ENCODE results near the gene CYB561D2.

The CYB561D2 gene

GRCh38 chr3:50333744-50334328 lies 16.8 kb upstream of the CYB561D2 start:
- Histone ChIP-seq H3K9ac (ENCODE audit: low read length in 5 of 5) (peak overlapping the region; percentile 23 to 53 (median 39)), H3K9me3 (ENCODE audit: control insufficient read depth in 5 of 5, low read length in 5 of 5) (no peaks in the 10 kb centered on the region), H3K36me3 (ENCODE audit: control insufficient read depth in 5 of 5, insufficient read depth in 5 of 5, low read length in 5 of 5) (peaks cover 4 to 36% (median 31%) of the 10 kb centered on the region in 5 donors), H3K4me3 (ENCODE audit: low read depth in 1 of 5, low read length in 5 of 5) (peak overlapping the region in 3 of 5 donors; percentile 0 to 50 (median 16)), H3K27me3 (ENCODE audit: control insufficient read depth in 5 of 5, insufficient read depth in 4 of 5, low read length in 5 of 5) (no peaks in the 10 kb centered on the region), H3K27ac (ENCODE audit: low read depth, low read length) (peak overlapping the region; percentile 92), H3K4me1 (ENCODE audit: control insufficient read depth in 5 of 5, insufficient read depth in 5 of 5, low read length in 5 of 5) (peaks cover 17 to 58% (median 53%) of the 10 kb centered on the region in 5 donors)

GRCh38 chr3:50334339-50335075 lies 16.2 kb upstream of the CYB561D2 start:
- peak overlapping the region; percentile 92 for H3K27ac ChIP-seq (ENCODE audit: low read depth, low read length)
- H3K4me1 ChIP-seq (ENCODE audit: control insufficient read depth in 5 of 5, insufficient read depth in 5 of 5, low read length in 5 of 5): peaks cover 17 to 64% (median 58%) of the 10 kb centered on the region in 5 donors
- H3K4me3 ChIP-seq (ENCODE audit: low read depth in 1 of 5, low read length in 5 of 5): peak overlapping the region in 4 of 5 donors; percentile 0 to 50 (median 26)
- no peaks in the 10 kb centered on the region for H3K27me3 ChIP-seq (ENCODE audit: control insufficient read depth in 5 of 5, insufficient read depth in 4 of 5, low read length in 5 of 5)
- H3K9ac ChIP-seq (ENCODE audit: low read length in 5 of 5): peak overlapping the region; percentile 23 to 53 (median 32)
- peaks cover 4 to 32% (median 28%) of the 10 kb centered on the region in 5 donors for H3K36me3 ChIP-seq (ENCODE audit: control insufficient read depth in 5 of 5, insufficient read depth in 5 of 5, low read length in 5 of 5)
- H3K9me3 ChIP-seq (ENCODE audit: control insufficient read depth in 5 of 5, low read length in 5 of 5): no peaks in the 10 kb centered on the region

DNA sequence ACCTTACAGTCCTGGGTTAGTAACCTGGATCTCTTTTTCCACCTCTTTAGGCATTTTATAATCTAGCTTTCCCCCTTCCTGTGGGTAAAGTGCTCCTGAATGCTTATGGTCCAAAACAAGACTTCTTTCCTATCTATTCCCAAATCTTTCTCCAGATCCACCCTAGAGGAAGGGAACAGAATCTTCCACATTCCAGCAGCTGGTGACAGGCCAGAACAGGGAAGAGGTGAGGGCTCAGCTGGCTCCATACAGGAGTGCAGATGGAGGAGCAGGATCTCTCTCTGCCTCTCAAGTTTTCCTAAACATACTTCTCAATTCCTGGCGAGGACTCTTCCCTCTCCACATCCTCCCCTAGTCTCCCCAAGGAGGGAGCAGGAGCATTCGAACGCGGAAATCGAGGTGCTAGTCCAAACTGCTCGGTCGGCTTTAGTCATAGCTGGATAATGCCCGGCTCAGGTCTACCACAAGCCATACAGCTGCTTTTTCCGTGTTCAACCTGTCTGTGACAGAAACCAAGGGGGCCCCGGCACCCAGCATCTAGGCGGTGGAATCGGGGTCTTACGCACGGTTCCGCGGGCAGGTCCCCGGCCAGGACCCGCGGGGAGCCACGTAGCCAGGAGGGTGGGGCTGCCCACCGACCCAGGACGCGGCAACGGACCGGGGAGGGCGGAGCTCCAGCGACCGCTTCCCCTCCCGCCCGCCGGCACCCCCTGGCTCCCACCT lies 14.0 kb upstream of the CYB561D2 start:
- peak overlapping the region; percentile 71 to 94 (median 92) for H3K9ac ChIP-seq (ENCODE audit: low read length in 5 of 5)
- peaks cover 0 to 11% (median 7%) of the 10 kb centered on the region in 5 donors for H3K36me3 ChIP-seq (ENCODE audit: control insufficient read depth in 5 of 5, insufficient read depth in 5 of 5, low read length in 5 of 5)
- no peaks in the 10 kb centered on the region for H3K27me3 ChIP-seq (ENCODE audit: control insufficient read depth in 5 of 5, insufficient read depth in 4 of 5, low read length in 5 of 5)
- no peaks in the 10 kb centered on the region for H3K9me3 ChIP-seq (ENCODE audit: control insufficient read depth in 5 of 5, low read length in 5 of 5)
- H3K4me3 ChIP-seq (ENCODE audit: low read depth in 1 of 5, low read length in 5 of 5): peak overlapping the region; percentile 75 to 92 (median 86)
- H3K4me1 ChIP-seq (ENCODE audit: control insufficient read depth in 5 of 5, insufficient read depth in 5 of 5, low read length in 5 of 5): peaks cover 17 to 85% (median 78%) of the 10 kb centered on the region in 5 donors
- peak overlapping the region; percentile 92 for H3K27ac ChIP-seq (ENCODE audit: low read depth, low read length)

GRCh38 chr3:50337175-50337861 lies 13.3 kb upstream of the CYB561D2 start:
- Histone ChIP-seq H3K27me3 (ENCODE audit: control insufficient read depth in 5 of 5, insufficient read depth in 4 of 5, low read length in 5 of 5) (no peaks in the 10 kb centered on the region), H3K4me1 (ENCODE audit: control insufficient read depth in 5 of 5, insufficient read depth in 5 of 5, low read length in 5 of 5) (peaks cover 17 to 86% (median 83%) of the 10 kb centered on the region in 5 donors), H3K9ac (ENCODE audit: low read length in 5 of 5) (peak overlapping the region in 4 of 5 donors; percentile 80 to 94 (median 87)), H3K9me3 (ENCODE audit: control insufficient read depth in 5 of 5, low read length in 5 of 5) (no peaks in the 10 kb centered on the region), H3K27ac (ENCODE audit: low read depth, low read length) (peak overlapping the region; percentile 92), H3K4me3 (ENCODE audit: low read depth in 1 of 5, low read length in 5 of 5) (peak overlapping the region; percentile 40 to 92 (median 85)), H3K36me3 (ENCODE audit: control insufficient read depth in 5 of 5, insufficient read depth in 5 of 5, low read length in 5 of 5) (peaks cover 0 to 4% (median under 1%) of the 10 kb centered on the region in 5 donors)

GRCh38 chr3:50338965-50339364 lies 11.7 kb upstream of the CYB561D2 start:
- peak overlapping the region; percentile 92 for H3K27ac ChIP-seq (ENCODE audit: low read depth, low read length)
- no peaks in the 10 kb centered on the region for H3K9me3 ChIP-seq (ENCODE audit: control insufficient read depth in 5 of 5, low read length in 5 of 5)
- peak overlapping the region; percentile 14 to 86 (median 56) for H3K4me3 ChIP-seq (ENCODE audit: low read depth in 1 of 5, low read length in 5 of 5)
- peaks cover 10 to 75% (median 72%) of the 10 kb centered on the region in 5 donors for H3K4me1 ChIP-seq (ENCODE audit: control insufficient read depth in 5 of 5, insufficient read depth in 5 of 5, low read length in 5 of 5)
- peak overlapping the region in 3 of 5 donors; percentile 16 to 60 (median 16) for H3K9ac ChIP-seq (ENCODE audit: low read length in 5 of 5)
- no peaks in the 10 kb centered on the region for H3K27me3 ChIP-seq (ENCODE audit: control insufficient read depth in 5 of 5, insufficient read depth in 4 of 5, low read length in 5 of 5)
- no peaks in the 10 kb centered on the region for H3K36me3 ChIP-seq (ENCODE audit: control insufficient read depth in 5 of 5, insufficient read depth in 5 of 5, low read length in 5 of 5)

- H3K36me3 ChIP-seq (ENCODE audit: control insufficient read depth in 5 of 5, insufficient read depth in 5 of 5, low read length in 5 of 5): no peaks in the 10 kb centered on the region
- peak overlapping the region; percentile 58 to 72 (median 71) for H3K4me3 ChIP-seq (ENCODE audit: low read depth in 1 of 5, low read length in 5 of 5)
- peak overlapping the region in 4 of 5 donors; percentile 22 to 82 (median 38) for H3K9ac ChIP-seq (ENCODE audit: low read length in 5 of 5)
- H3K27me3 ChIP-seq (ENCODE audit: control insufficient read depth in 5 of 5, insufficient read depth in 4 of 5, low read length in 5 of 5): no peaks in the 10 kb centered on the region
- peaks cover 6 to 68% (median 65%) of the 10 kb centered on the region in 5 donors for H3K4me1 ChIP-seq (ENCODE audit: control insufficient read depth in 5 of 5, insufficient read depth in 5 of 5, low read length in 5 of 5)
- H3K27ac ChIP-seq (ENCODE audit: low read depth, low read length): peak overlapping the region; percentile 92
- no peaks in the 10 kb centered on the region for H3K9me3 ChIP-seq (ENCODE audit: control insufficient read depth in 5 of 5, low read length in 5 of 5)
Observed at GRCh38 chr3:50339485-50340146, 11.0 kb upstream of the CYB561D2 start.

- H3K4me1 ChIP-seq (ENCODE audit: control insufficient read depth in 5 of 5, insufficient read depth in 5 of 5, low read length in 5 of 5): peaks cover 7 to 67% (median 62%) of the 10 kb centered on the region in 5 donors
- H3K9ac ChIP-seq (ENCODE audit: low read length in 5 of 5): peak overlapping the region in 4 of 5 donors; percentile 22 to 82 (median 38)
- no peaks in the 10 kb centered on the region for H3K36me3 ChIP-seq (ENCODE audit: control insufficient read depth in 5 of 5, insufficient read depth in 5 of 5, low read length in 5 of 5)
- H3K27me3 ChIP-seq (ENCODE audit: control insufficient read depth in 5 of 5, insufficient read depth in 4 of 5, low read length in 5 of 5): no peaks in the 10 kb centered on the region
- no peaks in the 10 kb centered on the region for H3K9me3 ChIP-seq (ENCODE audit: control insufficient read depth in 5 of 5, low read length in 5 of 5)
- peak overlapping the region; percentile 58 to 72 (median 71) for H3K4me3 ChIP-seq (ENCODE audit: low read depth in 1 of 5, low read length in 5 of 5)
- H3K27ac ChIP-seq (ENCODE audit: low read depth, low read length): peak overlapping the region; percentile 13
Observed at GRCh38 chr3:50340147-50340447, 10.6 kb upstream of the CYB561D2 start.

DNA sequence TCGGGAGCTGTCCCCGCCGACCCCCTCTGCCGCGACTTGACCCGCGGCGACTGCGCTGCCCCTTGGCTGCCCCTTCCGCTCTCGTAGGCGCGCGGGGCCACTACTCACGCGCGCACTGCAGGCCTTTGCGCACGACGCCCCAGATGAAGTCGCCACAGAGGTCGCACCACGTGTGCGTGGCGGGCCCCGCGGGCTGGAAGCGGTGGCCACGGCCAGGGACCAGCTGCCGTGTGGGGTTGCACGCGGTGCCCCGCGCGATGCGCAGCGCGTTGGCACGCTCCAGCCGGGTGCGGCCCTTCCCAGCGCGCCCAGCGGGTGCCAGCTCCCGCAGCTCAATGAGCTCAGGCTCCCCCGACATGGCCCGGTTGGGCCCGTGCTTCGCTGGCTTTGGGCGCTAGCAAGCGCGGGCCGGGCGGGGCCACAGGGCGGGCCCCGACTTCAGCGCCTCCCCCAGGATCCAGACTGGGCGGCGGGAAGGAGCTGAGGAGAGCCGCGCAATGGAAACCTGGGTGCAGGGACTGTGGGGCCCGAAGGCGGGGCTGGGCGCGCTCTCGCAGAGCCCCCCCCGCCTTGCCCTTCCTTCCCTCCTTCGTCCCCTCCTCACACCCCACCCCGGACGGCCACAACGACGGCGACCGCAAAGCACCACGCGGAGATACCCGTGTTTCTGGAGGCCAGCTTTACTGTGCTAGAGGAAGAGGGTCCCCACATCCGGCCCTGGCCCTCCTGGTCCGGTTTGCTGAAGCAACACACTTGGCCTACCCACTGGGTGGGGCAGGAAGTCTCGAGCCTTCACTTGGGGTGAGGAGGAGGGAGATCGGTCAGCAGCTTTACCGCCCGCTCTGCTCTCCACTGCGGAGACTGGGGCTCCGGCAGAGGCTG lies 10.0 kb upstream of the CYB561D2 start, which contains the start of gene RASSF1:
TSS of gene RASSF1 (minus strand) at position 389 of the 882 bp plus-strand sequence. CDS start at position 358, 31 bp downstream.
- H3K9ac ChIP-seq (ENCODE audit: low read length in 5 of 5): peak within 1 kb of the TSS in 4 of 5 donors; percentile 22 to 82 (median 38)
- no peaks in the 10 kb centered on the region for H3K9me3 ChIP-seq (ENCODE audit: control insufficient read depth in 5 of 5, low read length in 5 of 5)
- peak within 1 kb of the TSS; percentile 71 to 76 (median 71) for H3K4me3 ChIP-seq (ENCODE audit: low read depth in 1 of 5, low read length in 5 of 5)
- H3K27ac ChIP-seq (ENCODE audit: low read depth, low read length): peak within 1 kb of the TSS; percentile 13
- H3K27me3 ChIP-seq (ENCODE audit: control insufficient read depth in 5 of 5, insufficient read depth in 4 of 5, low read length in 5 of 5): no peaks in the 10 kb centered on the region
- H3K4me1 ChIP-seq (ENCODE audit: control insufficient read depth in 5 of 5, insufficient read depth in 5 of 5, low read length in 5 of 5): peaks cover 7 to 68% (median 62%) of the 10 kb centered on the region in 5 donors
- no peaks in the 10 kb centered on the region for H3K36me3 ChIP-seq (ENCODE audit: control insufficient read depth in 5 of 5, insufficient read depth in 5 of 5, low read length in 5 of 5)

All from subcutaneous abdominal adipose tissue (tissue), 5 donors.